HCT116 (cell line): Measurements from ENCODE around the gene GSG1L. TPM values are rescaled to one million over a fixed set of nuclear protein-coding genes. Genes with fewer than 3 reads are reported as not detected.

Experiments
- ATAC-seq: fragments of 200-7000 bp; cut with Tn5 transposase; 2 replicates; pipeline ENCODE4 v1.9.1; 2020; ENCODE audit warnings: mild to moderate bottlenecking, moderate library complexity
- BruUV-seq: library from RNA; stranded (reverse); fragments of 400-500 nt; replicated peaks from 2 replicates; lab custom pipeline; 2021; lab: Mats Ljungman, UMichigan
- CTCF ChIA-PET: fragments of 300-600 bp; sonication (Branson Sonifier 250); formaldehyde crosslinking; loops from one replicate; lab custom pipeline; 2021; ENCODE audit warnings: antibody characterized with exemption; lab: Charles Lee
- POLR2A ChIA-PET: fragments of 300-600, 350-600 bp; sonication (Branson Sonifier 250); formaldehyde crosslinking; loops from one replicate; lab custom pipeline; 2021; ENCODE audit warnings: antibody characterized with exemption; lab: Charles Lee
- RAD21 ChIA-PET, 2 experiments: fragments of 300-600 bp; sonication (Branson Sonifier 250); formaldehyde crosslinking; loops; one replicate each; lab custom pipeline; 2023; ENCODE audit warnings: low total read pairs in 2 of 2; ENCODE audit not compliant: uncharacterized antibody in 2 of 2, unreplicated experiment in 2 of 2, low non-redundant PET in 1 of 2; lab: Charles Lee
- DNase-seq: peaks from one replicate; pipeline ENCODE4 v3.0.0-alpha.2; 2010; ENCODE audit warnings: low read depth, low spot score
- H2AFZ ChIP-seq: fragments of 200-600 bp; shearing (Covaris generic), sonication (generic); 2 replicates; pipeline ENCODE4 v1.6.1; 2017; ENCODE audit warnings: low read depth, mixed run types, mixed read lengths, antibody characterized with exemption, low read length; ENCODE audit not compliant: poor library complexity, severe bottlenecking
- H3K27ac ChIP-seq: 2 replicates; pipeline ENCODE4 v1.5.1; 2012; ENCODE audit warnings: low read depth, low read length
- H3K27me3 ChIP-seq: fragments of 200-600 bp; sonication (generic); 2 replicates; pipeline ENCODE4 v1.6.1; 2016; ENCODE audit warnings: mixed run types, low read length, mixed read lengths; ENCODE audit not compliant: insufficient read depth
- H3K36me3 ChIP-seq, 2 experiments: fragments of 200-500 bp in 1 of 2; fragments of 200-600 bp in 1 of 2; sonication (Bioruptor generic) in 1 of 2; sonication (generic) in 1 of 2; 2 replicates each; pipeline versions ENCODE4 v1.5.1 to v1.6.1; 2014 to 2016; ENCODE audit warnings: low read length in 2 of 2, inconsistent platforms in 1 of 2, mixed read lengths in 1 of 2, mixed run types in 1 of 2; ENCODE audit not compliant: insufficient read depth in 2 of 2, control insufficient read depth in 1 of 2
- H3K4me1 ChIP-seq, 2 experiments: fragments of 200-600 bp in 1 of 2; sonication (generic) in 1 of 2; 2 replicates each; pipeline versions ENCODE4 v1.5.1 to v1.6.1; 2012 to 2017; ENCODE audit warnings: low read length in 2 of 2, inconsistent platforms in 1 of 2, mild to moderate bottlenecking in 1 of 2, mixed read lengths in 1 of 2, mixed run types in 1 of 2, moderate library complexity in 1 of 2; ENCODE audit not compliant: insufficient read depth in 2 of 2, control insufficient read depth in 1 of 2
- H3K4me2 ChIP-seq: fragments of 200-600 bp; sonication (generic); 2 replicates; pipeline ENCODE4 v1.6.1; 2017; ENCODE audit warnings: mixed run types, low read length, mixed read lengths
- H3K4me3 ChIP-seq, 2 experiments: fragments of 200-600 bp in 1 of 2; sonication (generic) in 1 of 2; replicated peaks in 1 of 2; 2 replicates each; pipeline ENCODE4 v1.5.1; 2011 to 2016; ENCODE audit warnings: low read length in 2 of 2, control low read depth in 1 of 2, low read depth in 1 of 2, mild to moderate bottlenecking in 1 of 2, mixed read lengths in 1 of 2, mixed run types in 1 of 2
- H3K79me2 ChIP-seq: fragments of 200-600 bp; sonication (generic); 2 replicates; pipeline ENCODE4 v1.6.1; 2017; ENCODE audit warnings: mild to moderate bottlenecking, mixed run types, low read length, moderate library complexity, mixed read lengths; ENCODE audit not compliant: insufficient read depth
- H3K9ac ChIP-seq: fragments of 200-600 bp; sonication (generic); 2 replicates; pipeline ENCODE4 v1.6.1; 2016; ENCODE audit warnings: low read length, mixed read lengths
- H3K9me2 ChIP-seq: fragments of 200-600 bp; sonication (generic), shearing (Covaris generic); 2 replicates; pipeline ENCODE4 v1.6.1; 2017; ENCODE audit warnings: mixed run types, mild to moderate bottlenecking, moderate library complexity; ENCODE audit not compliant: insufficient read depth
- H3K9me3 ChIP-seq, 2 experiments: fragments of 200-500 bp in 1 of 2; fragments of 200-600 bp in 1 of 2; sonication (Bioruptor generic) in 1 of 2; sonication (generic) in 1 of 2; 2 replicates each; pipeline ENCODE4 v1.6.1; 2014 to 2017; ENCODE audit warnings: low read length in 2 of 2, mixed read lengths in 2 of 2, inconsistent platforms in 1 of 2, low read depth in 1 of 2, mild to moderate bottlenecking in 1 of 2, mixed run types in 1 of 2, moderate library complexity in 1 of 2; ENCODE audit not compliant: control insufficient read depth in 1 of 2, insufficient read depth in 1 of 2
- H4K20me1 ChIP-seq: fragments of 200-600 bp; sonication (generic), shearing (Covaris generic); 2 replicates; pipeline ENCODE4 v1.6.1; 2017; ENCODE audit warnings: mixed run types, mild to moderate bottlenecking, moderate library complexity; ENCODE audit not compliant: insufficient read depth
- CBX3 ChIP-seq: IDR thresholded peaks from 2 replicates; pipeline ENCODE4 v1.6.1; 2012; ENCODE audit warnings: low read depth
- ELF1 ChIP-seq: IDR thresholded peaks from 2 replicates; pipeline ENCODE4 v1.6.1; 2012; ENCODE audit warnings: low read depth, borderline replicate concordance
- POLR2A ChIP-seq: IDR thresholded peaks from 2 replicates; pipeline ENCODE4 v1.7.0; 2011; ENCODE audit warnings: borderline replicate concordance; ENCODE audit not compliant: insufficient read depth, insufficient read length; ENCODE audit errors: extremely low read depth
- ZFX ChIP-seq: fragments of 450-650 bp; IDR thresholded peaks from 2 replicates; pipeline ENCODE4 v1.6.1; 2017
- intact Hi-C: fragments of 100-400 bp; cut with micrococcal nuclease; formaldehyde crosslinking; loops from 2 replicates; pipeline ENCODE4 v1.10.0; 2022
- total RNA-seq: library from RNA; stranded (reverse); gene quantifications from one replicate; pipeline ENCODE4 v1.2.1, GENCODE V29; 2021; ENCODE audit not compliant: unreplicated experiment
- TF ChIP-seq, protein P1 (sequence below): IDR thresholded peaks from 2 replicates; pipeline ENCODE4 v1.6.1; 2012
- TF ChIP-seq, protein P2 (sequence below), 3 experiments: fragments of 200-600 bp in 1 of 3; sonication (generic) in 1 of 3; IDR thresholded peaks in 2 of 3; conservative IDR thresholded peaks in 1 of 3; 2 replicates each; pipeline ENCODE4 v1.5.1; 2012 to 2017; ENCODE audit warnings: low read depth in 2 of 3, low read length in 2 of 3, antibody characterized with exemption in 1 of 3, borderline replicate concordance in 1 of 3, control low read depth in 1 of 3, mild to moderate bottlenecking in 1 of 3, mixed read lengths in 1 of 3, mixed run types in 1 of 3, moderate library complexity in 1 of 3; ENCODE audit not compliant: insufficient read depth in 1 of 3
- TF ChIP-seq, protein P3 (sequence below): IDR thresholded peaks from 2 replicates; pipeline ENCODE4 v1.6.1; 2012; ENCODE audit warnings: low read depth

The GSG1L gene
- total RNA-seq, 1 experiment from 2014 or later: not detected

DNA sequence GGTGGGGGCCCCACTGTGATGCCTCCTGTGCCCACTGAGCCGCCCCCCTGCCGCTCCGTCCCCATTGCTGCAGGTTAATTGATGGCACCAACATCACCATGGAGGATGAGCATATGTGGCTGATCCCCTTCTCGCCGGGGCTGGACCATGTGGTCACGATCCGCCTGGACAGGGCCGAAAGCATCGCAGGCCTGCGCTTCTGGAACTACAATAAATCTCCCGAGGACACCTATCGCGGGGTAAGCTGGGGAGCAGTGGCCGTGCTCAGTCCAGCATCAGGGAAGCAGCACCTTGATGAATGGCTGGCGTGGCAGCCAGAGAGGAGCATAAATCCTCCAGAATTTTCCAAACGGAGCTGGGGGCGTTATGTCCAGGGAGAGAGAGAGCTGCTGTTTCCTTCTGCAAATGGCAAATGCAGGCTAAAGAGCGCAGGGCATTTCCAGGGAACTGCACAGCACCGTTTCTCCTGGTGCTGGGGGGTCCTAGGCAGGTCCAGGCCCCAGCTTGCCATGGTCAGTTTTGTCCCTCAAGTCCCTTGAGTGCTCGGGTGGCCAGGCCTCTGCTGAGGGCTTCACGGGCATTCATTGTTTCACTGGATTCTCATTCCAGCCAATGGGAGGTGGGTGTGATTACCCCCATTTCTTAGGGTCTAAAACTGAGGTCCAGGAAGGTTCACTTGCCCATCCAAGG lies 297.1 kb downstream of the GSG1L start:
- Histone ChIP-seq H3K4me2 (no peak overlapping the region), H4K20me1 (no peaks in the 10 kb centered on the region), H3K27me3 (no peaks in the 10 kb centered on the region), H3K79me2 (no peaks in the 10 kb centered on the region), H2AFZ (no peak overlapping the region), H3K36me3 (no peaks in the 10 kb centered on the region), H3K4me1 (peaks cover 30 to 45% of the 10 kb centered on the region in 2 experiments), H3K4me3 (no peak overlapping the region), H3K27ac (no peak overlapping the region), H3K9me2 (no peaks in the 10 kb centered on the region), H3K9ac (no peak overlapping the region), H3K9me3 (no peaks in the 10 kb centered on the region)
- ChIA-PET POLR2A (no interaction called here), CTCF (no interaction called here), RAD21 (no interaction called here)
- intact Hi-C loops: no loop called here
- TF ChIP-seq, protein P1, sequence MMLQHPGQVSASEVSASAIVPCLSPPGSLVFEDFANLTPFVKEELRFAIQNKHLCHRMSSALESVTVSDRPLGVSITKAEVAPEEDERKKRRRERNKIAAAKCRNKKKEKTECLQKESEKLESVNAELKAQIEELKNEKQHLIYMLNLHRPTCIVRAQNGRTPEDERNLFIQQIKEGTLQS: no peak
- TF ChIP-seq POLR2A (no peak), ELF1 (no peak), CBX3 (no peak), ZFX (no peak)
- TF ChIP-seq, protein P2, sequence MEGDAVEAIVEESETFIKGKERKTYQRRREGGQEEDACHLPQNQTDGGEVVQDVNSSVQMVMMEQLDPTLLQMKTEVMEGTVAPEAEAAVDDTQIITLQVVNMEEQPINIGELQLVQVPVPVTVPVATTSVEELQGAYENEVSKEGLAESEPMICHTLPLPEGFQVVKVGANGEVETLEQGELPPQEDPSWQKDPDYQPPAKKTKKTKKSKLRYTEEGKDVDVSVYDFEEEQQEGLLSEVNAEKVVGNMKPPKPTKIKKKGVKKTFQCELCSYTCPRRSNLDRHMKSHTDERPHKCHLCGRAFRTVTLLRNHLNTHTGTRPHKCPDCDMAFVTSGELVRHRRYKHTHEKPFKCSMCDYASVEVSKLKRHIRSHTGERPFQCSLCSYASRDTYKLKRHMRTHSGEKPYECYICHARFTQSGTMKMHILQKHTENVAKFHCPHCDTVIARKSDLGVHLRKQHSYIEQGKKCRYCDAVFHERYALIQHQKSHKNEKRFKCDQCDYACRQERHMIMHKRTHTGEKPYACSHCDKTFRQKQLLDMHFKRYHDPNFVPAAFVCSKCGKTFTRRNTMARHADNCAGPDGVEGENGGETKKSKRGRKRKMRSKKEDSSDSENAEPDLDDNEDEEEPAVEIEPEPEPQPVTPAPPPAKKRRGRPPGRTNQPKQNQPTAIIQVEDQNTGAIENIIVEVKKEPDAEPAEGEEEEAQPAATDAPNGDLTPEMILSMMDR (IDR thresholded peaks at IDR 0.05 in 2 of 3, conservative IDR thresholded peaks at IDR 0.05 in 1 of 3; ENCODE audit: borderline replicate concordance in 1 of 3, insufficient read depth in 1 of 3, low read depth in 2 of 3, low read length in 2 of 3): no peak
- TF ChIP-seq, protein P3, sequence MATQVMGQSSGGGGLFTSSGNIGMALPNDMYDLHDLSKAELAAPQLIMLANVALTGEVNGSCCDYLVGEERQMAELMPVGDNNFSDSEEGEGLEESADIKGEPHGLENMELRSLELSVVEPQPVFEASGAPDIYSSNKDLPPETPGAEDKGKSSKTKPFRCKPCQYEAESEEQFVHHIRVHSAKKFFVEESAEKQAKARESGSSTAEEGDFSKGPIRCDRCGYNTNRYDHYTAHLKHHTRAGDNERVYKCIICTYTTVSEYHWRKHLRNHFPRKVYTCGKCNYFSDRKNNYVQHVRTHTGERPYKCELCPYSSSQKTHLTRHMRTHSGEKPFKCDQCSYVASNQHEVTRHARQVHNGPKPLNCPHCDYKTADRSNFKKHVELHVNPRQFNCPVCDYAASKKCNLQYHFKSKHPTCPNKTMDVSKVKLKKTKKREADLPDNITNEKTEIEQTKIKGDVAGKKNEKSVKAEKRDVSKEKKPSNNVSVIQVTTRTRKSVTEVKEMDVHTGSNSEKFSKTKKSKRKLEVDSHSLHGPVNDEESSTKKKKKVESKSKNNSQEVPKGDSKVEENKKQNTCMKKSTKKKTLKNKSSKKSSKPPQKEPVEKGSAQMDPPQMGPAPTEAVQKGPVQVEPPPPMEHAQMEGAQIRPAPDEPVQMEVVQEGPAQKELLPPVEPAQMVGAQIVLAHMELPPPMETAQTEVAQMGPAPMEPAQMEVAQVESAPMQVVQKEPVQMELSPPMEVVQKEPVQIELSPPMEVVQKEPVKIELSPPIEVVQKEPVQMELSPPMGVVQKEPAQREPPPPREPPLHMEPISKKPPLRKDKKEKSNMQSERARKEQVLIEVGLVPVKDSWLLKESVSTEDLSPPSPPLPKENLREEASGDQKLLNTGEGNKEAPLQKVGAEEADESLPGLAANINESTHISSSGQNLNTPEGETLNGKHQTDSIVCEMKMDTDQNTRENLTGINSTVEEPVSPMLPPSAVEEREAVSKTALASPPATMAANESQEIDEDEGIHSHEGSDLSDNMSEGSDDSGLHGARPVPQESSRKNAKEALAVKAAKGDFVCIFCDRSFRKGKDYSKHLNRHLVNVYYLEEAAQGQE: no peak
- DNase-seq: no peak
- no TSS peak for BruUV-seq
- ATAC-seq: no peak
